Panc1 (cell line): ENCODE data around the gene CEP104. TPM values are rescaled to one million over a fixed set of nuclear protein-coding genes. Genes with fewer than 3 reads are reported as not detected.

ENCODE experiments used
- ATAC-seq: fragments of 200-7000 bp; cut with Tn5 transposase; 2 replicates; pipeline ENCODE4 v1.9.1; 2020; ENCODE audit warnings: mild to moderate bottlenecking, moderate library complexity
- BruUV-seq: library from RNA; stranded (reverse); fragments of 400-500 nt; replicated peaks from 2 replicates; lab custom pipeline; 2021; lab: Mats Ljungman, UMichigan
- CTCF ChIA-PET: fragments of 300-600 bp; sonication (Branson Sonifier 250); formaldehyde crosslinking; loops from one replicate; lab custom pipeline; 2022; ENCODE audit warnings: antibody characterized with exemption; lab: Charles Lee
- POLR2A ChIA-PET: fragments of 300-600 bp; sonication (Branson Sonifier 250); formaldehyde crosslinking; loops from one replicate; lab custom pipeline; 2022; ENCODE audit warnings: antibody characterized with exemption; lab: Charles Lee
- DNase-seq: peaks from one replicate; pipeline ENCODE4 v3.0.0-alpha.2; 2010; ENCODE audit warnings: low read depth, low spot score
- H3K27ac ChIP-seq: 2 replicates; pipeline ENCODE4 v1.5.1; 2011; ENCODE audit warnings: mild to moderate bottlenecking, low read length, inconsistent platforms
- H3K27me3 ChIP-seq: fragments of 200-500 bp; sonication (Bioruptor generic); 2 replicates; pipeline ENCODE4 v1.6.0; 2014; ENCODE audit warnings: low read length, inconsistent platforms; ENCODE audit not compliant: control insufficient read depth, insufficient read depth
- H3K36me3 ChIP-seq: fragments of 200-500 bp; sonication (Bioruptor generic); 2 replicates; pipeline ENCODE4 v1.5.1; 2014; ENCODE audit warnings: inconsistent platforms, mild to moderate bottlenecking, low read length, moderate library complexity; ENCODE audit not compliant: control insufficient read depth, insufficient read depth
- H3K4me1 ChIP-seq: 2 replicates; pipeline ENCODE4 v1.5.1; 2011; ENCODE audit warnings: inconsistent platforms, mild to moderate bottlenecking, low read length, moderate library complexity; ENCODE audit not compliant: control insufficient read depth, insufficient read depth
- H3K4me3 ChIP-seq, 2 experiments: 2 replicates each; pipeline ENCODE4 v1.5.1; 2011 to 2012; ENCODE audit warnings: low read depth in 2 of 2, low read length in 2 of 2, mild to moderate bottlenecking in 2 of 2, inconsistent platforms in 1 of 2, moderate library complexity in 1 of 2
- H3K9me3 ChIP-seq: fragments of 200-500 bp; sonication (Bioruptor generic); 2 replicates; pipeline ENCODE4 v1.5.1; 2014; ENCODE audit warnings: low read depth, mild to moderate bottlenecking, inconsistent platforms, low read length, moderate library complexity; ENCODE audit not compliant: control insufficient read depth, insufficient read depth
- CTCF ChIP-seq: fragments of 450-650 bp; IDR thresholded peaks from 2 replicates; pipeline ENCODE4 v1.5.1; 2017; ENCODE audit warnings: mild to moderate bottlenecking
- POLR2AphosphoS5 ChIP-seq: IDR thresholded peaks from 2 replicates; pipeline ENCODE4 v1.6.1; 2012; ENCODE audit warnings: mild to moderate bottlenecking, low read depth, low read length, moderate library complexity
- REST ChIP-seq, 2 experiments: IDR thresholded peaks; 2 replicates each; pipeline ENCODE4 v1.6.1; 2011 to 2012; ENCODE audit warnings: low read depth in 2 of 2, control low read depth in 1 of 2, low read length in 1 of 2, mild to moderate bottlenecking in 1 of 2, moderate library complexity in 1 of 2; ENCODE audit not compliant: insufficient read depth in 1 of 2
- SIN3A ChIP-seq: IDR thresholded peaks from 2 replicates; pipeline ENCODE4 v1.6.1; 2012; ENCODE audit warnings: low read depth, mild to moderate bottlenecking, low read length, moderate library complexity, borderline replicate concordance; ENCODE audit not compliant: insufficient read depth
- TCF7L2 ChIP-seq: IDR thresholded peaks from 2 replicates; pipeline ENCODE4 v1.6.1; 2011; ENCODE audit warnings: mild to moderate bottlenecking, low read depth, low read length, inconsistent platforms
- in situ Hi-C: cut with HindIII; loops from 2 replicates; pipeline ENCODE4 v1.10.0; 2016; ENCODE audit warnings: low sequenced_read_pairs, low pct_unique_long_range_greater_than_20kb
- intact Hi-C: fragments of 100-400 bp; cut with micrococcal nuclease; formaldehyde crosslinking; loops from one replicate; pipeline ENCODE4 v1.10.0; 2022; ENCODE audit not compliant: unreplicated experiment
- total RNA-seq: library from RNA; stranded (reverse); gene quantifications from one replicate; pipeline ENCODE4 v1.2.1, GENCODE V29; 2021; ENCODE audit not compliant: unreplicated experiment

Gene CEP104
- total RNA-seq, 1 experiment from 2014 or later = 52.0 TPM

GRCh38 chr1:3821004-3821403, 36.0 kb downstream of the CEP104 start:
- CTCF ChIA-PET = interaction anchor here (1.1 kb wide), 1 partner anchor 29 kb away, joined by 3 read pairs; no protein-coding TSS in a partner anchor
- no peaks in the 10 kb centered on the region for H3K9me3 ChIP-seq
- intact Hi-C loops = no loop called here
- H3K36me3 ChIP-seq = no peaks in the 10 kb centered on the region
- POLR2A ChIA-PET = no interaction called here
- H3K4me1 ChIP-seq = no peaks in the 10 kb centered on the region
- DNase-seq (no peak), ATAC-seq (no peak)
- no TSS peak for BruUV-seq
- no peak for TF ChIP-seq SIN3A
- TF ChIP-seq POLR2AphosphoS5 = no peak
- TF ChIP-seq TCF7L2 = no peak
- no peak for TF ChIP-seq CTCF
- no peak for TF ChIP-seq REST (IDR thresholded peaks at IDR 0.05; ENCODE audit: insufficient read depth in 1 of 2, low read depth in 2 of 2, low read length in 1 of 2)
- no peaks in the 10 kb centered on the region for H3K27me3 ChIP-seq
- H3K4me3 ChIP-seq = no peak overlapping the region
- no peak overlapping the region for H3K27ac ChIP-seq
- in situ Hi-C loops = no loop called here

- ChIA-PET CTCF (no interaction called here), POLR2A (no interaction called here)
- no peaks in the 10 kb centered on the region for H3K27me3 ChIP-seq
- in situ Hi-C loops (no loop called here), intact Hi-C loops (no loop called here)
- DNase-seq (no peak), ATAC-seq (no peak)
- H3K9me3 ChIP-seq = no peaks in the 10 kb centered on the region
- no TSS peak for BruUV-seq
- H3K27ac ChIP-seq = no peak overlapping the region
- no peaks in the 10 kb centered on the region for H3K36me3 ChIP-seq
- TF ChIP-seq CTCF (no peak), REST (IDR thresholded peaks at IDR 0.05; ENCODE audit: insufficient read depth in 1 of 2, low read depth in 2 of 2, low read length in 1 of 2) (no peak), SIN3A (no peak), TCF7L2 (no peak), POLR2AphosphoS5 (no peak)
- no peak overlapping the region for H3K4me3 ChIP-seq
- H3K4me1 ChIP-seq = no peaks in the 10 kb centered on the region
Measured at GRCh38 chr1:3820316-3820715, 36.7 kb downstream of the CEP104 start.
